ENCODE results near the gene KCNQ1OT1. TPM values are rescaled to one million over a fixed set of nuclear protein-coding genes. Genes with fewer than 3 reads are reported as not detected.

Gene KCNQ1OT1
- total RNA-seq, 4 donors from 2014 or later, result 6.3 to 8.0 (median 7.7) TPM

DNA sequence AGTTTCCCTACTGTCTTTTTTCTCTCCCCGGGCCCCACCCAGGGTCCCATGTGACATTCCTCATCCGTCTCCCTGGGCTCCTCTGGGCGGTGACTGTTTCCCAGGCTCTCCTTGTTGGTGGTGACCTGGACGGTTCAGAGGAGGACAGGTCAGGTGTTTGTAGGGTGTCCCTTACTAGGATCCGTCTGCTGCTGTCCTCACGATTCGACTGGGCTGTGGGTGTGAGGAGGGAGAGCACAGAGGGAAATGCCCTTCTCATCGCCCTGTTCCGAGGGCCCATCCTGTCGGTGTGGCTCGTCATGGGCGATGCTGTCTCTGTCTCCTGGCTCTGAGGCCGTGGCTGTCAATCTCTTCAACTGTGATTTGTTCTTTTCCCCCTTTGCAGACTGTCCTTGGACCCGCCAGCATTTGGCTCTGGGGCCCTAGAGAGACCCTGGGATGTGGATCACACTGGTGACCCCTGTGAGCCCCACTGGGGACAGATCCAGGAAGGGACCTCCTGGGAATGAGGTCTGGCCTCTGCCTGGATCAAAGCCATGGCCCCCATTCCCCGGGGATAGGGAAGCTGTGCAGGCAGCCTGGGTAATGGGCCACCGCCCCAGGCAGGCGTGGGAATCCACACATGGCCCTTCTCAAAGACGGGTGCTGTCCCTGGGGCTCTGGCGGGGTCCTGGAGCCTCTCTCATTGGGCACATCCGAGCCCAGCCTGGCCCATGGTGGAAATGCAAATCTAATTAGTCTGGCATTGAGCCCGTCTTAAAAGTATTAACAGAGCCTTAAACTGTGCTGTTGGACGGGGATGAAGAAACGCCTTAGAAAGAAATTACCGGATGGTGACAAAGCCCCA lies 46.8 kb upstream of the KCNQ1OT1 start:
- Histone ChIP-seq H3K36me3 (no peaks in the 10 kb centered on the region), H3K9me3 (no peaks in the 10 kb centered on the region), H3K27ac (no peak overlapping the region), H3K4me3 (no peak overlapping the region), H3K27me3 (no peaks in the 10 kb centered on the region), H3K4me1 (peaks cover 0 to 38% (median 6%) of the 10 kb centered on the region in 4 donors)
- no peak for DNase-seq (ENCODE audit: low spot score in 2 of 2)
- 75 to 78% methylated on average over 21 to 23 of the region's 24 CpGs for WGBS, 2 donors
- no peak for TF ChIP-seq EP300 (IDR thresholded peaks at IDR 0.05)
- TF ChIP-seq POLR2A (IDR thresholded peaks at IDR 0.05), result no peak
- TF ChIP-seq, protein P1, sequence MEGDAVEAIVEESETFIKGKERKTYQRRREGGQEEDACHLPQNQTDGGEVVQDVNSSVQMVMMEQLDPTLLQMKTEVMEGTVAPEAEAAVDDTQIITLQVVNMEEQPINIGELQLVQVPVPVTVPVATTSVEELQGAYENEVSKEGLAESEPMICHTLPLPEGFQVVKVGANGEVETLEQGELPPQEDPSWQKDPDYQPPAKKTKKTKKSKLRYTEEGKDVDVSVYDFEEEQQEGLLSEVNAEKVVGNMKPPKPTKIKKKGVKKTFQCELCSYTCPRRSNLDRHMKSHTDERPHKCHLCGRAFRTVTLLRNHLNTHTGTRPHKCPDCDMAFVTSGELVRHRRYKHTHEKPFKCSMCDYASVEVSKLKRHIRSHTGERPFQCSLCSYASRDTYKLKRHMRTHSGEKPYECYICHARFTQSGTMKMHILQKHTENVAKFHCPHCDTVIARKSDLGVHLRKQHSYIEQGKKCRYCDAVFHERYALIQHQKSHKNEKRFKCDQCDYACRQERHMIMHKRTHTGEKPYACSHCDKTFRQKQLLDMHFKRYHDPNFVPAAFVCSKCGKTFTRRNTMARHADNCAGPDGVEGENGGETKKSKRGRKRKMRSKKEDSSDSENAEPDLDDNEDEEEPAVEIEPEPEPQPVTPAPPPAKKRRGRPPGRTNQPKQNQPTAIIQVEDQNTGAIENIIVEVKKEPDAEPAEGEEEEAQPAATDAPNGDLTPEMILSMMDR (IDR thresholded peaks at IDR 0.05), result no peak

DNA sequence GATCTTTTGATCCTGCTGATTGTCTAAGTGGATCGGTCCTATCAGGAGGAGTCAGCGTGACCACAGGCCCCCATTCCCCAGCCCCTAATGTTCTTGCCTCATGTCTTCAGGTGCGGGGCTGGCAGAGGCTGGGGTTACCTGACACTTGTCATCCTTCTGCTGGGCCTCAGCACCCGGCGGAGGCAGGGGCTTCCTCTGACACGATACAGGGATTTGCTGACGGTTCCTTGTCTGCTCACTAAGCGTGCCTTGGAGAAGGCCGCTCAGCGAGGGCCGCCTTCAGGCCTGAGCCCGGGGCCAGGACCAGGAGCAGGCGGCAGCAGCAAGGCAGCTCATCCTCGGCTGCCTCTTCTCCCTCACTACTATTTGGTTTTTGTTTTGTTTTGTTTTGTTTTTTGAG lies 45.7 kb upstream of the KCNQ1OT1 start:
- no peak for TF ChIP-seq EP300 (IDR thresholded peaks at IDR 0.05)
- TF ChIP-seq, protein P1 (IDR thresholded peaks at IDR 0.05), result no peak
- peaks cover 0 to 43% (median 11%) of the 10 kb centered on the region in 4 donors for H3K4me1 ChIP-seq
- no peak overlapping the region for H3K27ac ChIP-seq
- H3K27me3 ChIP-seq, result no peaks in the 10 kb centered on the region
- no peaks in the 10 kb centered on the region for H3K9me3 ChIP-seq
- H3K36me3 ChIP-seq, result no peaks in the 10 kb centered on the region
- DNase-seq (ENCODE audit: low spot score in 2 of 2), result no peak
- no peak overlapping the region for H3K4me3 ChIP-seq
- WGBS, 2 donors, result 94 to 98% methylated on average over 11 to 14 of the region's 14 CpGs

DNA sequence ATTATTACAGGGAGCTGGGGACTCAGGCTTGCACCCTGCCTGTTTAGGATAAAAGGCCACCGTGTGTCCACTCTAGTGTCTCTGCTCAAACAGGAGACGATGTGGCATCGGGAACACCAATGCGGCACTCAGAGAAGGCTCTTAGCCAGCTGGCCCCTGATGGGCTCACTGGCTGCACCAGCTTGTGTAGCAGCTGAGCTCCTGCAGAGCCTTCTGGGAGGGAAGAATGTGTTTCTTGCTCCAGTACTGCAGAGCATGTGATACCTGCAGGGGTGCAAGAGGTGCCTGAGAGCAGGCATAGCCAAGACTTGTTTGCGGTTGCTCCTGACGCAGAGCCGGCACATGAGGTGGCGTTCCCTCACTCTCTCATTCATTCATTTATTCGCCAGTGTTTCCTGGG lies 44.4 kb upstream of the KCNQ1OT1 start:
- H3K27ac ChIP-seq, result no peak overlapping the region

DNA sequence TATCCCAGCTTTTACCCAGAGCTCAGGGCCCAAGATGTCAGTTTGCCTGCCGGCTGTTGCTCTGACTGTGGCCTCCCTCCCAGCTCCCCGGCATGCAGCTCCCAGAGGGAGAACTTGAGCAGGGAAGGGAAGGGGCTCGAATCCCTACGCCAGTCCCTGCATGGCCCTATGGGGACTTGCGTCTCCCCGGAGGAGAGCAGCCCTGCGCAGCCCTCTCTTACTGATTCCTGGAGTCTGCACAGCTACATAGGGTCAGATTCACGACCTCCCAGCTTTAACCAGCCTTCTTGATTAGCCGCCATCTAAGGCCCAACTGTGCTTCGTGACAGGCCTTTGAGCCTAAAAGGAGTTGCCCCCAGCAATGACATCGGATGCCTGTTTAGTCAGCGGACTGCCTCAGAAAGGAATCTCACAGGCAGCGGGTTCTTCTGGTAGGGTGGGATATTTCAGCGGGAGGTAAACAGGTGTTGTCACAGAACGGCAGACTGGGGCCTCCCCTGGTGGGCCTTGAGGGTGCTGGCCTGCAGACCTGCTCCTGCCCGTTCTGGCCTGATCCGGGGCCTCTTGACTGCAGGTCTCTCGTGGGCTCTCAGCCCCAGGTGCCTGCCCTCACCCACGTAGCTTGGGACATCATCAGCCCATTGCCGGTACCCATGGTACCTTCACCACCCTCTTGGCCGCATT lies 43.8 kb upstream of the KCNQ1OT1 start:
- Histone ChIP-seq H3K4me1 (peaks cover 0 to 39% (median 11%) of the 10 kb centered on the region in 4 donors), H3K27ac (no peak overlapping the region), H3K27me3 (no peaks in the 10 kb centered on the region), H3K9me3 (no peaks in the 10 kb centered on the region), H3K4me3 (no peak overlapping the region), H3K36me3 (no peaks in the 10 kb centered on the region)
- 94 to 96% methylated on average over 16 to 21 of the region's 21 CpGs for WGBS, 2 donors
- TF ChIP-seq, protein P1 (IDR thresholded peaks at IDR 0.05), result no peak
- no peak for TF ChIP-seq POLR2A (IDR thresholded peaks at IDR 0.05)
- no peak for TF ChIP-seq EP300 (IDR thresholded peaks at IDR 0.05)
- no peak for DNase-seq (ENCODE audit: low spot score in 2 of 2)

More for the DNA sequence above, 44.4 kb upstream of the KCNQ1OT1 start:
- Histone ChIP-seq H3K4me1 (peaks cover 0 to 38% (median 11%) of the 10 kb centered on the region in 4 donors), H3K4me3 (no peak overlapping the region), H3K36me3 (no peaks in the 10 kb centered on the region), H3K9me3 (no peaks in the 10 kb centered on the region), H3K27me3 (no peaks in the 10 kb centered on the region)
- WGBS, 2 donors, result 96% methylated on average over 8 to 9 of the region's 9 CpGs
- TF ChIP-seq, protein P1 (IDR thresholded peaks at IDR 0.05), result no peak
- TF ChIP-seq POLR2A (IDR thresholded peaks at IDR 0.05) (no peak), EP300 (IDR thresholded peaks at IDR 0.05) (no peak)
- no peak for DNase-seq (ENCODE audit: low spot score in 2 of 2)
